Skeletal muscle satellite cell (primary cell): Measurements from ENCODE around the gene CDC40.
"Not testable (repeated sequence)": the region's sequence is repeated elsewhere in the genome, so short reads cannot be mapped to it uniquely, and the experiment has no call there.

ENCODE experiments used
- H3K27me3 ChIP-seq: 2 replicates; pipeline ENCODE4 v1.7.0; 2013; ENCODE audit warnings: low read length; ENCODE audit not compliant: control insufficient read depth, insufficient read depth
- H3K36me3 ChIP-seq: 2 replicates; pipeline ENCODE4 v1.7.0; 2013; ENCODE audit warnings: mild to moderate bottlenecking, control low read depth, low read length; ENCODE audit not compliant: insufficient read depth
- H3K4me1 ChIP-seq: 2 replicates; pipeline ENCODE4 v1.7.0; 2013; ENCODE audit warnings: low read length; ENCODE audit not compliant: control insufficient read depth, insufficient read depth
- H3K4me2 ChIP-seq: 2 replicates; pipeline ENCODE4 v1.7.0; 2013; ENCODE audit warnings: mild to moderate bottlenecking, low read length
- H3K4me3 ChIP-seq: 2 replicates; pipeline ENCODE4 v1.7.0; 2013; ENCODE audit warnings: low read length
- H3K9ac ChIP-seq: 2 replicates; pipeline ENCODE4 v1.7.0; 2013; ENCODE audit warnings: mild to moderate bottlenecking, low read depth, low read length, moderate library complexity
- H3K9me3 ChIP-seq: replicated peaks from 2 replicates; pipeline ENCODE4 v1.7.0; 2013; ENCODE audit warnings: mild to moderate bottlenecking, control low read depth, low read length

CDC40 gene

DNA sequence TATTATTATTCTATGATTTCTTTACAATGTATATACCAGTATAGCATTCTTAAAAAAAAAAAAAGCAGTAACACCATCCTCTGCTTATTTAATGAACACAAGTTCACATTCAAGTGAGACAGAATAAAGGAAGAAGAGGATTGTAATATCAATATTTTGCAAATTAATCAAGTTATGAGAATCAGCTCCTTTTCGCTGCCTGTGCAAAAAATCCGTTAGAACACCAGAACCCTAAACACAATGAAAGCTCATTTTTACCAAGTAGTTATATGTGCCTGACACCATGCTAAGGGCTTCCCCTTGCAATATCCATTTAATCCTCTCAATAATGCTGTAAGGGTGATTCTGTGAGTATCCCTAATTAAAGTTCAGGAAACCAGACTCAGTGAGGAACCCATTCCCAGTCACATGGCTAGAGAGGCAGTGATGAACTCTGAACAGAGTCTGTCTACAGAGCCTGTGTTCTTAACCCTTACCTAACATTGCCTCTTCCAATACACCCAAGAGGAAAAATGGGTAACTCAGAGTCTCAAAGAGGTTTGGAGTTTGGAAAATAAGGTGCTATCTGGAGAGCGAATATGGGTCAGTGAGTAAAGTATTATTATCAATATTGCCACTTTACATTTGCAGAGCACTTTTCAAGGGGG is 66.8 kb downstream of the CDC40 start:
- Histone ChIP-seq H3K4me3 (no peak overlapping the region), H3K9me3 (no peaks in the 10 kb centered on the region), H3K36me3 (no peaks in the 10 kb centered on the region), H3K9ac (no peak overlapping the region), H3K4me2 (no peak overlapping the region), H3K27me3 (no peaks in the 10 kb centered on the region), H3K4me1 (no peaks in the 10 kb centered on the region)

DNA sequence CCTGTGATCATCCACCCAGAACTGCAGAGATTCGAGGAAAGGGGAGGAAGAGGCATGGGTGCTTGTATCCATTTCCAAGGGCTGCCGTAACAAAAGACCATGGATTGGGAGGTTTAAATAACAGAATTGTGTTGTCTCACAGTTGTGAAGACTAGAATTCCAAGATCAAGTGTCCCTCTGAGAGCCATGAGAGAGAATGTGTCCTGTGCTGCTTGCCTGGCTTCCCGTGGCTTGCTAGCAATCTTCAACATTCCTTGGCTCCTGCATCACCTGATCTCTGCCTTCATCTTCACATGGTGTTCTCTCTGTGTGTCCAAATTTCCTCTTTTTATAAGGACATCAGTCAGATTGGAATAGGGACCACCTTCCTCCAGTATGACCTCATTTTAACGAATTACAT is 69.8 kb downstream of the CDC40 start:
- H3K4me1 ChIP-seq = no peaks in the 10 kb centered on the region
- no peak overlapping the region for H3K4me2 ChIP-seq
- H3K27me3 ChIP-seq = no peaks in the 10 kb centered on the region
- no peak overlapping the region for H3K4me3 ChIP-seq
- no peaks in the 10 kb centered on the region for H3K36me3 ChIP-seq
- no peak overlapping the region for H3K9ac ChIP-seq
- no peaks in the 10 kb centered on the region for H3K9me3 ChIP-seq

DNA sequence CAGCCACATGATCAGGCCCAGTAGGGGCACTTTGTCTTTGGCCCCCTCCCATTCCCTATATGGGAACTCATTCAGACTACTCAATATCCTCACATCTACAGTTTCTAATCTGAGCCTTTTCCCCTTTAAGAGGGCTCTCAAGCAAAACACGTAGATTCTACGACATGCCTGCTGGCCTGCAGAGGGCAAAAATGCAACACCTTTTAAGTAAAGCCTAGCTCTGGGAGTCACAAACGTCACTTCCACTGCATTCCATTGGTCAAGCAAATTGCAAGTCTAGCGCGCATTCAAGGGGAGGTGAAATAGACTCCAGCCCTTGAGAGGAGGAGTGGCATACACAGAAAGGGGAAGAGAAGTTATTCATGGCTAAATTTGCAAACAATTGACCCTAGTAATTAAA is 70.6 kb downstream of the CDC40 start:
- Histone ChIP-seq H3K36me3 (no peaks in the 10 kb centered on the region), H3K4me2 (no peak overlapping the region), H3K27me3 (no peaks in the 10 kb centered on the region), H3K9ac (no peak overlapping the region), H3K4me3 (no peak overlapping the region), H3K9me3 (no peaks in the 10 kb centered on the region), H3K4me1 (no peaks in the 10 kb centered on the region)

DNA sequence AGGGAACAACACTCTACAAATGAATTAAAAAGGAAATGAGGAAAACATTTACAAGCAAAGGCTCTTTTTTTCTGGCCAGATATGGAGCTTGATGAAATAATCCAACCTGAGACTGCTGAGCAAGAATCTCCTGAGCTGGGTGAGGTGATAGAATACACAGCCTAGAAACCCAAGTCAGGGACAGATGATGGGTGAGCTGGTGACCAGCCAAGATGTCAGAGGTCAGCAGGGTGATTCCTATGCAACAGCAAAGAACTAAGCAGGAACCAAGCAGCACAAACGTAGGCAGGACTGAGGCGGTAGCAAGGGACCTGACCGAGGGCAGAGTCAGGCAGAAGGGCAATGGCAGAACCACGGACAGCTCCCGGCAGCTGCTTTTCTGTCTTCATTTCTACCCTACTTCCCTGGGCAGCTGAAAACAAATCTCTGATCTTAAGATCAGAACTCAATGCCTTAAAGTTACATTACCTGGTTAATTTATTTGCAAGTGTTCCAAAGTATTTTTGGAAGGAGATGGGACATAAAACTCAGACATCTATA is 75.1 kb downstream of the CDC40 start:
- Histone ChIP-seq H3K27me3 (no peaks in the 10 kb centered on the region), H3K4me2 (no peak overlapping the region), H3K36me3 (no peaks in the 10 kb centered on the region), H3K4me1 (no peaks in the 10 kb centered on the region), H3K9me3 (no peaks in the 10 kb centered on the region), H3K4me3 (no peak overlapping the region), H3K9ac (no peak overlapping the region)

DNA sequence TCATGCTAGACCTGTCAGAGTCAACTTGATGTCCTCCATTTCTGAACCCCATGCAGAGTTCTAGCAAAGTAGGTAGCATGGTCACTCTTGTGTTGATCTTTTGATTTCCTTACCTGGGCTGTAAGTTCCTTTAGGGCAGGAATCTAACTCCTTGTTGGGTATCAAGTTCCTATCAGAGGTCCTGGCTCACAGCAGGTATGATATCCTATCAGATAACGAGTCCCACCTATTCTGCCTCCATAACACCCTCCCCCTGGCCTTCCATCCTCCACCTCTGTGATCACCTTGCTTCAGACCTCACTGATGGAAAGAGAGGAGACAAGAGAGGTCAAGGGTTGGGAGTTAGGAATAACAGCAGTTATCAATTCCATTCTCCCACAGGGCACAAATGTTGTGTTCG is 76.1 kb downstream of the CDC40 start:
- H3K27me3 ChIP-seq = no peaks in the 10 kb centered on the region
- no peak overlapping the region for H3K4me2 ChIP-seq
- H3K9me3 ChIP-seq = no peaks in the 10 kb centered on the region
- H3K4me3 ChIP-seq = no peak overlapping the region
- H3K36me3 ChIP-seq = no peaks in the 10 kb centered on the region
- H3K4me1 ChIP-seq = no peaks in the 10 kb centered on the region
- no peak overlapping the region for H3K9ac ChIP-seq

DNA sequence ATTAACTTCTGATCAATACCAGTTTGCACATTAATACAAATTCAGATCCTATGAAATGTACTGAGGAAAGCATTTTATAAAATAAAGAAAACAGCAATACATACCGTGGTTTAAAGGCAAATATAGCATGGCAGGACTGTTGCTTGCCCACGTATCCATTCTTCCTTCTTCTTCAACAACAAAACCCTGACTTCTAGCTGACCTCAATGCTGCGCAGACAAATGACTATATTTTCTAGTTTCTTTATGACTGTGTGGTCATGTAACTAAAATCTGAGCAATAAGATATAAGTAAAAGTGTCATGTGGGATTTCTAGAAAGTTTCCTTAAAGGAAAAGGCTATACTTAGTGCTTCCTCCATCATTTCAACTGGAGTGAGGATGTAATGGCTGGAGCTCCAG is 85.0 kb downstream of the CDC40 start:
- no peaks in the 10 kb centered on the region for H3K4me1 ChIP-seq
- no peak overlapping the region for H3K9ac ChIP-seq

DNA sequence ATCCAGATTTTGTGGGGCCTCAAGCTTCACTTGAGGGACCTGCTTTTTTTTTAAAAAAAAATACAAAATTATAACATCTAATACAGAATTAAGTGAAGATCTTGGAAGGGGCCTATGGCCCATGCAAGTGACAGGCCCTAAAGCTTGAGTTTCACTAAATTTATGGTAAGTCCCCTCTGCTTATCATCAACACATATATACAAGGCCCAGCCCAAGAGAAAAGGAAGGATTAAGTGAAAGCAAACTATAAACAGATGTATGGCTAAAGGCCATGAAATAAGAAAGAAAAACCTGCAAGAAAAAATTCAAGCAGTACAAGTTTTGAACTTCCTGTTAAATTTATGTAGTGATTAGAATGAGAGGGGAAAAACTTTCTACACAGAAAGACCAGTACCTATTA is 86.8 kb downstream of the CDC40 start:
- Histone ChIP-seq H3K9ac (no peak overlapping the region), H3K4me2 (no peak overlapping the region), H3K36me3 (no peaks in the 10 kb centered on the region), H3K4me3 (no peak overlapping the region), H3K27me3 (peaks cover 14% of the 10 kb centered on the region), H3K4me1 (no peaks in the 10 kb centered on the region), H3K9me3 (no peaks in the 10 kb centered on the region)

More for the DNA sequence above, 85.0 kb downstream of the CDC40 start:
- H3K4me2 ChIP-seq = no peak overlapping the region
- H3K4me3 ChIP-seq = no peak overlapping the region
- no peaks in the 10 kb centered on the region for H3K36me3 ChIP-seq
- no peaks in the 10 kb centered on the region for H3K9me3 ChIP-seq
- H3K27me3 ChIP-seq = peaks cover 14% of the 10 kb centered on the region

DNA sequence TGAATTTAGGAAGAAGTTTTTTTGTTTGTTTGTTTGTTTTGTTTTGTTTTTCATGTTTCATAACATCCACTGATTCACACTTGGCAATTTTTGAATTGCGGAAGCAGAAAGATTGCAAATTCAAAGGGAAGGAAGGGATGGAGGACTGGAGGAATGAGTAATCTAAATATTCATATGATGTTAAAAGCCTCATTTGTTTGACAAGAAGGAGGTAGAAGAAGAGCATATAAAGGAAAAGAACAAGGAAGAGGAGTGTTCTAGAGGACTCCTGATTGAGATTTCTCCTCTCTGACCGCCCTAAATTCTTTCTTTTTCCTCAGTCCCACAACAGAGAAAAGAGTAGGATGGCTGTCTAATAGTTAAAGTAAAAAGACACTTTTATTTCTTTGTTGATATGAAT is 89.4 kb downstream of the CDC40 start:
- Histone ChIP-seq H3K4me2 (no peak overlapping the region), H3K27me3 (peaks cover 14% of the 10 kb centered on the region), H3K36me3 (no peaks in the 10 kb centered on the region), H3K9ac (no peak overlapping the region), H3K4me1 (no peaks in the 10 kb centered on the region), H3K9me3 (no peaks in the 10 kb centered on the region), H3K4me3 (no peak overlapping the region)

DNA sequence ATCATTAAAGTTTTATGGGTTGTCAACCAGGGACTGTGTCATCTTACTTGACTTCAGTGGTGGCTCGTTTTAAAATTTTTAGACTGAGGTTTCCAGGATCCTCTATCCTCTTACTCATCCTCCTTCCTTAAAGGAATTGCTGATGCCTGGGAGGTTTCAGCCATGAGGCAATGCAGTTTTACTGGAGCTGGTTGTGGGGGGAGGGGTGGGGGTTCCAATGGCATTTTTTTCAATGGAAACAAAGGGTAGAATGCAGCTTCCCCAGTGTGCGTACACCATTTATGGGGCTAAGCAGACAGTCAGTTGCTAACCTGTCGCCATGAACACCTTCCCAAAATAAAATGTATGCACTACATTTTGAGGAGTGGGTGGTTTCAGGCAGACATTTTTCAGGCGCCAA is 89.9 kb downstream of the CDC40 start:
- Histone ChIP-seq H3K9ac (no peak overlapping the region), H3K9me3 (no peaks in the 10 kb centered on the region), H3K27me3 (peaks cover 14% of the 10 kb centered on the region), H3K4me2 (no peak overlapping the region), H3K4me3 (no peak overlapping the region), H3K36me3 (no peaks in the 10 kb centered on the region), H3K4me1 (no peaks in the 10 kb centered on the region)

DNA sequence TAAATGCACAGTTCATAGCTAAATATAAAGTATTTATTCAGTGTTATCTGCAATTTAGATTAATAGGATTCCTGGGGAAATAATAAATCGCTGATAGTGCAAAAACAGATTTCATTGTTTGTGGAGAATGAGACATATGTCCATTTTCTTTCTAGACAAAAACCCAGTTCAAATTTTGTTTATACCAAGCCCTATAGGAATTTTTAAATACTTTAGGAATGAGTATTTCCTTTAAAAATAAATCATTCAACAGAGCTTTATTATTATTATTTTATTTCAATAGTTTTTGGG is 91.5 kb downstream of the CDC40 start:
- Histone ChIP-seq H3K27me3 (peaks cover 10% of the 10 kb centered on the region), H3K36me3 (no peaks in the 10 kb centered on the region), H3K4me2 (no peak overlapping the region), H3K4me3 (no peak overlapping the region), H3K9me3 (no peaks in the 10 kb centered on the region), H3K9ac (no peak overlapping the region), H3K4me1 (no peaks in the 10 kb centered on the region)

DNA sequence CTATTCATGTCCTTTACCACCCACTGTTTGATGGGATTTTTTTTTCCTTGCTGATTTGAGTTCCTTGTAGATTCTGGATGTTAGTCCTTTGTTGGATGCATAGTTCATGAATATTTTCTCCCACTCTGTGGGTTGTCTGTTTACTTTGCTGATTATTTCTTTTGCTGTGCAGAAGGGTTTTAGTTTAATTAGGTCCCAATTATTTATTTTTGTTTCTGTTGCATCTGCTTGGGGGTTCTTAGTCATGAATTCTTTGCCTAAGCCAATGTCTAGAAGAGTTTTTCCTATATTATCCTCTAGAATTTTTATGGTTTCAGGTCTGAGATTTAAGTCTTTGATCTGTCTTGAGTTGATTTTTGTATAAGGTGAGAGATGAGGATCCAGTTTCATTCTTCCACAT is 92.6 kb downstream of the CDC40 start:
- H3K4me1 ChIP-seq, H3K4me2 ChIP-seq, H3K9me3 ChIP-seq, H3K9ac ChIP-seq, H3K36me3 ChIP-seq, H3K4me3 ChIP-seq, H3K27me3 ChIP-seq: not testable (repeated sequence)

DNA sequence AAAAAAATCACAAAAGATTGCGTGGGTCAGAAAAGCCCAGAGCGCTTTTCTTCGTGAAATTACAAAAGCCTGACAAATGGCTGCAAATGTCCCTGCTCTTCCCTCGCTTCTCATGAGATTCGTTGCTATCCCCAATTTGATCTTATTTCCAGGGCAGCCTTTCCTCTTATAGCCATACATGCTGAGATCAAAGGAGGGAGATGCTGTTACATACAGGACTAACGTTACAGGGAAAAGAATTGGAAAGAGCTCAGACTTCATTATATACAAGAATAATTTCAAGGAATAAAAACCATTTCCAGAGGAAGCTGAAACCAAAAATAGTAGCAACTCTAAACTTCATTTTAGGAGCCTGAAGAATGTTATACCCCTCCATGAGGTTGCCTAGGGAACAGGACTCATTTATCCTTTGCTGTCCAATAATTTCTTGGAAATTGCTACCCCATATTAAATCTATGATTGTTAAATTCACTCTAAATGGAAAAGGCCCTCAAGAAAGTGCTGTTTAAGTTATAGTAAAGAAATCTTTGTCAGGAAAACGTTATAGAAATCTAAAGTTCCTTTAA is 97.0 kb downstream of the CDC40 start:
- Histone ChIP-seq H3K9me3 (no peaks in the 10 kb centered on the region), H3K36me3 (no peaks in the 10 kb centered on the region), H3K4me1 (no peaks in the 10 kb centered on the region), H3K4me3 (no peak overlapping the region), H3K27me3 (peaks cover 7% of the 10 kb centered on the region), H3K4me2 (no peak overlapping the region), H3K9ac (no peak overlapping the region)
